IMR-90 (cell line): Measurements from ENCODE around the gene PTCD1. TPM values are rescaled to one million over a fixed set of nuclear protein-coding genes. Genes with fewer than 3 reads are reported as not detected.

ENCODE experiments used
- ATAC-seq: fragments of 200-7000 bp; cut with Tn5 transposase; 2 replicates; pipeline ENCODE4 v1.9.1; 2020; ENCODE audit warnings: low read depth, mild to moderate bottlenecking, moderate library complexity
- BruUV-seq: library from RNA; stranded (reverse); fragments of 400-500 nt; replicated peaks from 2 replicates; lab custom pipeline; 2021; lab: Mats Ljungman, UMichigan
- CTCF ChIA-PET: fragments of 300-600 bp; formaldehyde crosslinking; extraction: SDS; loops from one replicate; lab custom pipeline; 2021; ENCODE audit warnings: antibody characterized with exemption; lab: Yijun Ruan, JAX
- POLR2A ChIA-PET: fragments of 300-600 bp; sonication (Branson Sonifier 250); formaldehyde crosslinking; loops from one replicate; lab custom pipeline; 2022; ENCODE audit warnings: antibody characterized with exemption; ENCODE audit not compliant: unreplicated experiment; lab: Charles Lee
- DNase-seq: peaks from one replicate; pipeline ENCODE4 v3.0.0; 2013
- H2AFZ ChIP-seq: replicated peaks from 2 replicates; pipeline ENCODE3; 2013; ENCODE audit warnings: low read length, mild to moderate bottlenecking; ENCODE audit not compliant: poor library complexity
- H2AK5ac ChIP-seq: 2 replicates; pipeline ENCODE4 v1.6.1; 2013; ENCODE audit warnings: low read depth, low read length, inconsistent platforms
- H2AK9ac ChIP-seq: replicated peaks from 2 replicates; pipeline ENCODE3; 2013; ENCODE audit warnings: mild to moderate bottlenecking, low read depth, low read length, moderate library complexity; ENCODE audit not compliant: poor library complexity
- H2BK120ac ChIP-seq: 2 replicates; pipeline ENCODE4 v1.6.1; 2013; ENCODE audit warnings: low read depth, low read length, inconsistent platforms
- H2BK15ac ChIP-seq: 3 replicates; pipeline ENCODE4 v1.6.1; 2013; ENCODE audit warnings: low read depth, low read length, inconsistent platforms
- H2BK20ac ChIP-seq: 2 replicates; pipeline ENCODE4 v1.6.1; 2013; ENCODE audit warnings: low read depth, mild to moderate bottlenecking, inconsistent platforms, low read length, moderate library complexity
- H2BK5ac ChIP-seq: 2 replicates; pipeline ENCODE4 v1.6.1; 2013; ENCODE audit warnings: mild to moderate bottlenecking, low read depth, low read length, inconsistent platforms; ENCODE audit not compliant: poor library complexity, severe bottlenecking
- H3K14ac ChIP-seq: replicated peaks from 2 replicates; pipeline ENCODE4 v1.6.1; 2013; ENCODE audit warnings: low read depth, low read length, inconsistent platforms
- H3K18ac ChIP-seq: 2 replicates; pipeline ENCODE4 v1.6.1; 2013; ENCODE audit warnings: low read depth, low read length, control low read depth
- H3K23ac ChIP-seq: 2 replicates; pipeline ENCODE4 v1.6.1; 2013; ENCODE audit warnings: low read depth, low read length, inconsistent platforms
- H3K27ac ChIP-seq: 2 replicates; pipeline ENCODE4 v1.5.1; 2013; ENCODE audit warnings: mild to moderate bottlenecking, control low read depth, low read length; ENCODE audit not compliant: insufficient read depth
- H3K27me3 ChIP-seq: 2 replicates; pipeline ENCODE4 v1.6.1; 2013; ENCODE audit warnings: low read length; ENCODE audit not compliant: control insufficient read depth, insufficient read depth
- H3K36me3 ChIP-seq: 2 replicates; pipeline ENCODE4 v1.6.1; 2013; ENCODE audit warnings: low read length, mixed read lengths; ENCODE audit not compliant: control insufficient read depth, insufficient read depth
- H3K4ac ChIP-seq: 2 replicates; pipeline ENCODE4 v1.6.1; 2013; ENCODE audit warnings: low read depth, low read length, inconsistent platforms
- H3K4me1 ChIP-seq: 2 replicates; pipeline ENCODE4 v1.6.1; 2013; ENCODE audit warnings: low read length, mixed read lengths; ENCODE audit not compliant: control insufficient read depth, insufficient read depth
- H3K4me2 ChIP-seq: 2 replicates; pipeline ENCODE4 v1.6.1; 2013; ENCODE audit warnings: low read depth, mild to moderate bottlenecking, control low read depth, low read length, moderate library complexity
- H3K4me3 ChIP-seq: 2 replicates; pipeline ENCODE4 v1.5.1; 2013; ENCODE audit warnings: low read depth, mild to moderate bottlenecking, control low read depth, low read length, moderate library complexity; ENCODE audit not compliant: insufficient read depth
- H3K56ac ChIP-seq: 2 replicates; pipeline ENCODE4 v1.6.1; 2013; ENCODE audit warnings: low read length, inconsistent platforms; ENCODE audit not compliant: insufficient read depth; ENCODE audit errors: extremely low read depth
- H3K79me1 ChIP-seq, 2 experiments: 2 replicates each; pipeline ENCODE4 v1.6.1; 2013; ENCODE audit warnings: low read length in 2 of 2, inconsistent platforms in 1 of 2, low read depth in 1 of 2
- H3K9ac ChIP-seq: 2 replicates; pipeline ENCODE4 v1.6.1; 2013; ENCODE audit warnings: low read depth, low read length, control low read depth
- H3K9me1 ChIP-seq: 2 replicates; pipeline ENCODE4 v1.6.1; 2013; ENCODE audit warnings: low read length, inconsistent platforms; ENCODE audit not compliant: insufficient read depth
- H3K9me3 ChIP-seq: 2 replicates; pipeline ENCODE4 v1.6.1; 2013; ENCODE audit warnings: low read length; ENCODE audit not compliant: control insufficient read depth, insufficient read depth
- H4K20me1 ChIP-seq: 2 replicates; pipeline ENCODE4 v1.6.1; 2013; ENCODE audit warnings: low read length, inconsistent platforms; ENCODE audit not compliant: insufficient read depth
- H4K5ac ChIP-seq: 2 replicates; pipeline ENCODE4 v1.6.1; 2013; ENCODE audit warnings: mild to moderate bottlenecking, low read depth, low read length, control low read depth
- H4K8ac ChIP-seq, 2 experiments: 2 replicates each; pipeline ENCODE4 v1.6.1; 2013; ENCODE audit warnings: low read depth in 2 of 2, low read length in 2 of 2, control low read depth in 1 of 2, inconsistent platforms in 1 of 2
- H4K91ac ChIP-seq: 2 replicates; pipeline ENCODE4 v1.6.1; 2013; ENCODE audit warnings: low read depth, low read length, inconsistent platforms; ENCODE audit not compliant: insufficient read depth
- BHLHE40 ChIP-seq: fragments of 150-350 bp; IDR thresholded peaks from 2 replicates; pipeline ENCODE4 v1.6.1; 2016; ENCODE audit warnings: mild to moderate bottlenecking, low read depth, low read length
- CEBPB ChIP-seq: IDR thresholded peaks from 2 replicates; pipeline ENCODE4 v1.6.1; 2012; ENCODE audit warnings: low read depth, low read length, improper control_type of control experiment
- FOS ChIP-seq: fragments of 150-350 bp; IDR thresholded peaks from 2 replicates; pipeline ENCODE4 v1.6.1; 2016; ENCODE audit warnings: low read depth, low read length
- MAFK ChIP-seq: IDR thresholded peaks from 2 replicates; pipeline ENCODE4 v1.6.1; 2012; ENCODE audit warnings: low read depth, low read length, improper control_type of control experiment
- MAZ ChIP-seq: IDR thresholded peaks from 2 replicates; pipeline ENCODE4 v1.6.1; 2012; ENCODE audit warnings: low read depth, mild to moderate bottlenecking, low read length, improper control_type of control experiment, moderate library complexity, borderline replicate concordance
- MXI1 ChIP-seq: IDR thresholded peaks from 2 replicates; pipeline ENCODE4 v1.6.1; 2012; ENCODE audit warnings: low read depth, mild to moderate bottlenecking, low read length, moderate library complexity, borderline replicate concordance
- NFE2L2 ChIP-seq: fragments of 150-350 bp; IDR thresholded peaks from 2 replicates; pipeline ENCODE4 v1.6.1; 2016; ENCODE audit warnings: low read depth, mild to moderate bottlenecking, low read length
- POLR2A ChIP-seq: IDR thresholded peaks from 2 replicates; pipeline ENCODE4 v1.6.1; 2012; ENCODE audit warnings: mild to moderate bottlenecking, low read depth, low read length
- RAD21 ChIP-seq: IDR thresholded peaks from 2 replicates; pipeline ENCODE4 v1.6.1; 2012; ENCODE audit warnings: low read length, improper control_type of control experiment
- RCOR1 ChIP-seq: IDR thresholded peaks from 2 replicates; pipeline ENCODE4 v1.6.1; 2012; ENCODE audit warnings: mild to moderate bottlenecking, low read length, improper control_type of control experiment; ENCODE audit not compliant: insufficient replicate concordance
- RFX5 ChIP-seq: IDR thresholded peaks from 2 replicates; pipeline ENCODE4 v1.8.0; 2012; ENCODE audit warnings: low read depth, mild to moderate bottlenecking, low read length, moderate library complexity
- SMC3 ChIP-seq: fragments of 150-350 bp; IDR thresholded peaks from 2 replicates; pipeline ENCODE4 v1.6.1; 2016; ENCODE audit warnings: low read depth, mild to moderate bottlenecking, antibody characterized with exemption, low read length, moderate library complexity
- WGBS, 2 experiments: methylation state at CpG; one replicate each; pipeline versions ENCODE4 v1.1.5 to v1.1.7; 2013; ENCODE audit warnings: missing lambda C conversion rate in 2 of 2; ENCODE audit not compliant: insufficient read length in 1 of 2; ENCODE audit errors: extremely low coverage in 2 of 2; 5-methylcytosine and 5-hydroxymethylcytosine counted together
- dilution Hi-C: fragments of 300-500 bp; cut with HindIII; formaldehyde crosslinking; loops from one replicate; pipeline ENCODE4 v1.14.3; 2018; ENCODE audit warnings: low sequenced_read_pairs; ENCODE audit not compliant: unreplicated experiment
- in situ Hi-C: fragments of 300-500 bp; cut with MboI; formaldehyde crosslinking; loops from 3 replicates; pipeline ENCODE4 v1.14.3; 2019; ENCODE audit warnings: low sequenced_read_pairs, inconsistent platforms, mixed read lengths
- intact Hi-C: fragments of 100-400 bp; cut with micrococcal nuclease; formaldehyde crosslinking; loops from 2 replicates; pipeline ENCODE4 v1.10.0; 2022
- polyA plus RNA-seq, 3 experiments: library from polyadenylated mRNA; depleted of rRNA; stranded (reverse); fragments of >200 nt; gene quantifications; 2 replicates each; pipeline ENCODE4 v1.2.3, GENCODE V29; 2012; ENCODE audit warnings: low replicate concordance in 1 of 3
- total RNA-seq: library from RNA; depleted of rRNA; stranded (reverse); fragments of >200 nt; gene quantifications from 2 replicates; pipeline ENCODE4 v1.2.3, GENCODE V29; 2012
- TF ChIP-seq, protein P1 (sequence below): conservative IDR thresholded peaks from 2 replicates; pipeline ENCODE4 v1.5.1; 2012; ENCODE audit warnings: mild to moderate bottlenecking, low read depth, low read length, improper control_type of control experiment
- TF ChIP-seq, protein P2 (sequence below): fragments of 150-350 bp; IDR thresholded peaks from 2 replicates; pipeline ENCODE4 v1.6.1; 2017; ENCODE audit warnings: mild to moderate bottlenecking, antibody characterized with exemption, low read length, low read depth

The PTCD1 gene
- total and polyA plus RNA-seq, 2 of the 4 experiments (the other 2 are of a cell fraction): 2.2 to 4.0 TPM

DNA sequence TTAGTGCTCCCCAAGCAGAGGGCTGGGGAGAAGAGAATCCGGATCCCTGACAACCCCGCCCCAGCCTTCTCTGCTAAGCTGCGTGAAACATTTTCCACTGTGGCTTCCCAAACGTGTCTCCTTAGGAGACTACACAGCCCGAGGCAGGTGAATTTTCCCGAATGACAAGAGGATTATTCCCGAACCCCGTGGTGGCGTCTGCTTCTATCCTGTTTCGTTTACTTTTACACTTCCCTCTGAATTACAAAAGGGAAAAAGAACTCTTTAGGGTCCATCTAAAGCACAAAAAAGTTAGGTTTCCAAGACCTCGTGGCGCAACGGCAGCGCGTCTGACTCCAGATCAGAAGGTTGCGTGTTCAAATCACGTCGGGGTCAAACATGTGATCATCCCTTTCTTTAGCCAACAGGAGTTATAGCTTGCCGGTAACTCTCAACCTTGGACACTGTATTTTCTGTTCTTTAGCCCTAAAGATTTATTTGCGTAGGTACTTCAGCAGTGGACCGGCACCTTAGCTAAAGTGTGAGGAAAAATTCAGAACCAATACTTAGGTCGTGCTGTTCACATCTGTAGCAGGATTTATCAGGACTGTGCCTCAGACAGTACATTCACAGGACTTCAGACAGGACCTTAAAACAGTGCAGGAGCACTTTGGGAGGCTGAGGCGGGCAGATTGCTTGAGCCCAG is 30.9 kb upstream of the PTCD1 start (continued):
- TF ChIP-seq RCOR1: no peak
- TF ChIP-seq, protein P1, sequence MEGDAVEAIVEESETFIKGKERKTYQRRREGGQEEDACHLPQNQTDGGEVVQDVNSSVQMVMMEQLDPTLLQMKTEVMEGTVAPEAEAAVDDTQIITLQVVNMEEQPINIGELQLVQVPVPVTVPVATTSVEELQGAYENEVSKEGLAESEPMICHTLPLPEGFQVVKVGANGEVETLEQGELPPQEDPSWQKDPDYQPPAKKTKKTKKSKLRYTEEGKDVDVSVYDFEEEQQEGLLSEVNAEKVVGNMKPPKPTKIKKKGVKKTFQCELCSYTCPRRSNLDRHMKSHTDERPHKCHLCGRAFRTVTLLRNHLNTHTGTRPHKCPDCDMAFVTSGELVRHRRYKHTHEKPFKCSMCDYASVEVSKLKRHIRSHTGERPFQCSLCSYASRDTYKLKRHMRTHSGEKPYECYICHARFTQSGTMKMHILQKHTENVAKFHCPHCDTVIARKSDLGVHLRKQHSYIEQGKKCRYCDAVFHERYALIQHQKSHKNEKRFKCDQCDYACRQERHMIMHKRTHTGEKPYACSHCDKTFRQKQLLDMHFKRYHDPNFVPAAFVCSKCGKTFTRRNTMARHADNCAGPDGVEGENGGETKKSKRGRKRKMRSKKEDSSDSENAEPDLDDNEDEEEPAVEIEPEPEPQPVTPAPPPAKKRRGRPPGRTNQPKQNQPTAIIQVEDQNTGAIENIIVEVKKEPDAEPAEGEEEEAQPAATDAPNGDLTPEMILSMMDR: no peak

DNA sequence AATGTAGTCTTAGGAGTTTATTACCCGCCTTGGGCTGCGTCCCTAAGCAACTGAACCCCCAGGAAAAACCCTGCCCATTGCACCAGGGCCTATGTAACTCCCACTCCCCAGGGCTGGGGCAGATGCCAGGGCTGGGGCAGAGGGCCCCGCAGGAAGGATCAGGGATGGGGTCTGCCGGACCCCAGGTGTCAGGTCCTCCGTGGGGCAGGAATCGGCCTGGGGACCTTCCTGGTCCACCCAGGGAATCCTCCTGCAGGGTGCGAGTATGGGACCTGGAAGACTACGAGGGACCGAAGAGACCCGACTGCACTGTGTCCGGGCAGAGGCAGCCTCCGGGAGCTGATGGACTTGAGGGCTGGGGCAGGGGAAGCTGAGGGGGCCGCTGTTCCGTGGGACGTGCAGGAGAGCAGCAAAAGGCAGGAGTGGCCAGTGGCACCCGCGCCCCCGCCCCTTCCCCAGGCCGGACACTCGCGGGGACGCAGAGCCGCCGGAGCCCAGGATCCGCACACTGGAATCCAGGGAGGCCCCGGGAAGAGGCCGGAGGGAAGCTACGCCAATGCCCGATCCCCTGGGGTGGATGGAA is 29.8 kb upstream of the PTCD1 start:
- in situ Hi-C loops: no loop called here
- 93% methylated on average over 5 of the region's 29 CpGs; no CpG with 5 or more reads in 1 of the 2 experiments for WGBS, 2 experiments
- TF ChIP-seq MAZ (no peak), MXI1 (no peak), POLR2A (no peak), MAFK (no peak), CEBPB (no peak), RCOR1 (no peak), NFE2L2 (no peak), RAD21 (no peak), RFX5 (no peak), BHLHE40 (no peak), FOS (no peak), SMC3 (no peak)
- TF ChIP-seq, protein P2, sequence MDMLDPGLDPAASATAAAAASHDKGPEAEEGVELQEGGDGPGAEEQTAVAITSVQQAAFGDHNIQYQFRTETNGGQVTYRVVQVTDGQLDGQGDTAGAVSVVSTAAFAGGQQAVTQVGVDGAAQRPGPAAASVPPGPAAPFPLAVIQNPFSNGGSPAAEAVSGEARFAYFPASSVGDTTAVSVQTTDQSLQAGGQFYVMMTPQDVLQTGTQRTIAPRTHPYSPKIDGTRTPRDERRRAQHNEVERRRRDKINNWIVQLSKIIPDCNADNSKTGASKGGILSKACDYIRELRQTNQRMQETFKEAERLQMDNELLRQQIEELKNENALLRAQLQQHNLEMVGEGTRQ: no peak

More for the DNA sequence above, 29.8 kb upstream of the PTCD1 start:
- Histone ChIP-seq H3K18ac (no peak overlapping the region), H4K8ac (no peak overlapping the region), H2AFZ (no peak overlapping the region), H3K9me1 (peaks cover 3% of the 10 kb centered on the region; the same call in 1 of the 2 replicates), H2AK9ac (no peak overlapping the region), H4K5ac (no peak overlapping the region), H3K4me1 (no peaks in the 10 kb centered on the region; the same call in 1 of the 2 replicates), H3K56ac (no peak overlapping the region), H3K27me3 (no peaks in the 10 kb centered on the region), H3K9ac (no peak overlapping the region), H2AK5ac (no peak overlapping the region), H3K27ac (no peak overlapping the region), H4K20me1 (peaks cover 5% of the 10 kb centered on the region; the same call in 1 of the 2 replicates), H3K9me3 (no peaks in the 10 kb centered on the region), H2BK120ac (no peak overlapping the region), H3K14ac (no peak overlapping the region), H2BK5ac (no peak overlapping the region), H3K79me1 (peaks cover 5 to 32% of the 10 kb centered on the region in 2 experiments), H4K91ac (no peak overlapping the region), H3K36me3 (peaks cover 4% of the 10 kb centered on the region), H3K4me2 (no peak overlapping the region), H3K23ac (no peak overlapping the region), H3K4ac (no peak overlapping the region), H2BK15ac (no peak overlapping the region), H2BK20ac (no peak overlapping the region), H3K4me3 (no peak overlapping the region)
- no peak for ATAC-seq
- DNase-seq: no peak
- POLR2A ChIA-PET: no interaction called here
- dilution Hi-C loops (no loop called here), intact Hi-C loops (no loop called here)
- no TSS peak for BruUV-seq
- CTCF ChIA-PET: no interaction called here
